IMR-90 (cell line): ENCODE results near the gene SAMD11. TPM values are rescaled to one million over a fixed set of nuclear protein-coding genes. Genes with fewer than 3 reads are reported as not detected.
A peak's percentile ranks its signal among the peaks of the same experiment; 100 is the strongest.
"Not testable (repeated sequence)": the region's sequence is repeated elsewhere in the genome, so short reads cannot be mapped to it uniquely, and the experiment has no call there.

Experiments
- ATAC-seq: fragments of 200-7000 bp; cut with Tn5 transposase; 2 replicates; pipeline ENCODE4 v1.9.1; 2020; ENCODE audit warnings: low read depth, mild to moderate bottlenecking, moderate library complexity
- BruUV-seq: library from RNA; stranded (reverse); fragments of 400-500 nt; replicated peaks from 2 replicates; lab custom pipeline; 2021; lab: Mats Ljungman, UMichigan
- CTCF ChIA-PET: fragments of 300-600 bp; formaldehyde crosslinking; extraction: SDS; loops from one replicate; lab custom pipeline; 2021; ENCODE audit warnings: antibody characterized with exemption; lab: Yijun Ruan, JAX
- POLR2A ChIA-PET: fragments of 300-600 bp; sonication (Branson Sonifier 250); formaldehyde crosslinking; loops from one replicate; lab custom pipeline; 2022; ENCODE audit warnings: antibody characterized with exemption; ENCODE audit not compliant: unreplicated experiment; lab: Charles Lee
- DNase-seq: peaks from one replicate; pipeline ENCODE4 v3.0.0; 2013
- H2AFZ ChIP-seq: replicated peaks from 2 replicates; pipeline ENCODE3; 2013; ENCODE audit warnings: low read length, mild to moderate bottlenecking; ENCODE audit not compliant: poor library complexity
- H2AK5ac ChIP-seq: 2 replicates; pipeline ENCODE4 v1.6.1; 2013; ENCODE audit warnings: low read depth, low read length, inconsistent platforms
- H2AK9ac ChIP-seq: replicated peaks from 2 replicates; pipeline ENCODE3; 2013; ENCODE audit warnings: mild to moderate bottlenecking, low read depth, low read length, moderate library complexity; ENCODE audit not compliant: poor library complexity
- H2BK120ac ChIP-seq: 2 replicates; pipeline ENCODE4 v1.6.1; 2013; ENCODE audit warnings: low read depth, low read length, inconsistent platforms
- H2BK15ac ChIP-seq: 3 replicates; pipeline ENCODE4 v1.6.1; 2013; ENCODE audit warnings: low read depth, low read length, inconsistent platforms
- H2BK20ac ChIP-seq: 2 replicates; pipeline ENCODE4 v1.6.1; 2013; ENCODE audit warnings: low read depth, mild to moderate bottlenecking, inconsistent platforms, low read length, moderate library complexity
- H2BK5ac ChIP-seq: 2 replicates; pipeline ENCODE4 v1.6.1; 2013; ENCODE audit warnings: mild to moderate bottlenecking, low read depth, low read length, inconsistent platforms; ENCODE audit not compliant: poor library complexity, severe bottlenecking
- H3K14ac ChIP-seq: replicated peaks from 2 replicates; pipeline ENCODE4 v1.6.1; 2013; ENCODE audit warnings: low read depth, low read length, inconsistent platforms
- H3K18ac ChIP-seq: 2 replicates; pipeline ENCODE4 v1.6.1; 2013; ENCODE audit warnings: low read depth, low read length, control low read depth
- H3K23ac ChIP-seq: 2 replicates; pipeline ENCODE4 v1.6.1; 2013; ENCODE audit warnings: low read depth, low read length, inconsistent platforms
- H3K27ac ChIP-seq: 2 replicates; pipeline ENCODE4 v1.5.1; 2013; ENCODE audit warnings: mild to moderate bottlenecking, control low read depth, low read length; ENCODE audit not compliant: insufficient read depth
- H3K27me3 ChIP-seq: 2 replicates; pipeline ENCODE4 v1.6.1; 2013; ENCODE audit warnings: low read length; ENCODE audit not compliant: control insufficient read depth, insufficient read depth
- H3K36me3 ChIP-seq: 2 replicates; pipeline ENCODE4 v1.6.1; 2013; ENCODE audit warnings: low read length, mixed read lengths; ENCODE audit not compliant: control insufficient read depth, insufficient read depth
- H3K4ac ChIP-seq: 2 replicates; pipeline ENCODE4 v1.6.1; 2013; ENCODE audit warnings: low read depth, low read length, inconsistent platforms
- H3K4me1 ChIP-seq: 2 replicates; pipeline ENCODE4 v1.6.1; 2013; ENCODE audit warnings: low read length, mixed read lengths; ENCODE audit not compliant: control insufficient read depth, insufficient read depth
- H3K4me2 ChIP-seq: 2 replicates; pipeline ENCODE4 v1.6.1; 2013; ENCODE audit warnings: low read depth, mild to moderate bottlenecking, control low read depth, low read length, moderate library complexity
- H3K4me3 ChIP-seq: 2 replicates; pipeline ENCODE4 v1.5.1; 2013; ENCODE audit warnings: low read depth, mild to moderate bottlenecking, control low read depth, low read length, moderate library complexity; ENCODE audit not compliant: insufficient read depth
- H3K56ac ChIP-seq: 2 replicates; pipeline ENCODE4 v1.6.1; 2013; ENCODE audit warnings: low read length, inconsistent platforms; ENCODE audit not compliant: insufficient read depth; ENCODE audit errors: extremely low read depth
- H3K79me1 ChIP-seq, 2 experiments: 2 replicates each; pipeline ENCODE4 v1.6.1; 2013; ENCODE audit warnings: low read length in 2 of 2, inconsistent platforms in 1 of 2, low read depth in 1 of 2
- H3K9ac ChIP-seq: 2 replicates; pipeline ENCODE4 v1.6.1; 2013; ENCODE audit warnings: low read depth, low read length, control low read depth
- H3K9me1 ChIP-seq: 2 replicates; pipeline ENCODE4 v1.6.1; 2013; ENCODE audit warnings: low read length, inconsistent platforms; ENCODE audit not compliant: insufficient read depth
- H3K9me3 ChIP-seq: 2 replicates; pipeline ENCODE4 v1.6.1; 2013; ENCODE audit warnings: low read length; ENCODE audit not compliant: control insufficient read depth, insufficient read depth
- H4K20me1 ChIP-seq: 2 replicates; pipeline ENCODE4 v1.6.1; 2013; ENCODE audit warnings: low read length, inconsistent platforms; ENCODE audit not compliant: insufficient read depth
- H4K5ac ChIP-seq: 2 replicates; pipeline ENCODE4 v1.6.1; 2013; ENCODE audit warnings: mild to moderate bottlenecking, low read depth, low read length, control low read depth
- H4K8ac ChIP-seq, 2 experiments: 2 replicates each; pipeline ENCODE4 v1.6.1; 2013; ENCODE audit warnings: low read depth in 2 of 2, low read length in 2 of 2, control low read depth in 1 of 2, inconsistent platforms in 1 of 2
- H4K91ac ChIP-seq: 2 replicates; pipeline ENCODE4 v1.6.1; 2013; ENCODE audit warnings: low read depth, low read length, inconsistent platforms; ENCODE audit not compliant: insufficient read depth
- CEBPB ChIP-seq: IDR thresholded peaks from 2 replicates; pipeline ENCODE4 v1.6.1; 2012; ENCODE audit warnings: low read depth, low read length, improper control_type of control experiment
- RAD21 ChIP-seq: IDR thresholded peaks from 2 replicates; pipeline ENCODE4 v1.6.1; 2012; ENCODE audit warnings: low read length, improper control_type of control experiment
- SMC3 ChIP-seq: fragments of 150-350 bp; IDR thresholded peaks from 2 replicates; pipeline ENCODE4 v1.6.1; 2016; ENCODE audit warnings: low read depth, mild to moderate bottlenecking, antibody characterized with exemption, low read length, moderate library complexity
- WGBS, 2 experiments: methylation state at CpG; one replicate each; pipeline versions ENCODE4 v1.1.5 to v1.1.7; 2013; ENCODE audit warnings: missing lambda C conversion rate in 2 of 2; ENCODE audit not compliant: insufficient read length in 1 of 2; ENCODE audit errors: extremely low coverage in 2 of 2; 5-methylcytosine and 5-hydroxymethylcytosine counted together
- dilution Hi-C: fragments of 300-500 bp; cut with HindIII; formaldehyde crosslinking; loops from one replicate; pipeline ENCODE4 v1.14.3; 2018; ENCODE audit warnings: low sequenced_read_pairs; ENCODE audit not compliant: unreplicated experiment
- in situ Hi-C: fragments of 300-500 bp; cut with MboI; formaldehyde crosslinking; loops from 3 replicates; pipeline ENCODE4 v1.14.3; 2019; ENCODE audit warnings: low sequenced_read_pairs, inconsistent platforms, mixed read lengths
- intact Hi-C: fragments of 100-400 bp; cut with micrococcal nuclease; formaldehyde crosslinking; loops from 2 replicates; pipeline ENCODE4 v1.10.0; 2022
- polyA plus RNA-seq, 3 experiments: library from polyadenylated mRNA; depleted of rRNA; stranded (reverse); fragments of >200 nt; gene quantifications; 2 replicates each; pipeline ENCODE4 v1.2.3, GENCODE V29; 2012; ENCODE audit warnings: low replicate concordance in 1 of 3
- total RNA-seq: library from RNA; depleted of rRNA; stranded (reverse); fragments of >200 nt; gene quantifications from 2 replicates; pipeline ENCODE4 v1.2.3, GENCODE V29; 2012
- TF ChIP-seq, protein P1 (sequence below): conservative IDR thresholded peaks from 2 replicates; pipeline ENCODE4 v1.5.1; 2012; ENCODE audit warnings: mild to moderate bottlenecking, low read depth, low read length, improper control_type of control experiment

Gene SAMD11
- total and polyA plus RNA-seq, 2 of the 4 experiments (the other 2 are of a cell fraction) = 5.9 to 22.9 TPM

DNA sequence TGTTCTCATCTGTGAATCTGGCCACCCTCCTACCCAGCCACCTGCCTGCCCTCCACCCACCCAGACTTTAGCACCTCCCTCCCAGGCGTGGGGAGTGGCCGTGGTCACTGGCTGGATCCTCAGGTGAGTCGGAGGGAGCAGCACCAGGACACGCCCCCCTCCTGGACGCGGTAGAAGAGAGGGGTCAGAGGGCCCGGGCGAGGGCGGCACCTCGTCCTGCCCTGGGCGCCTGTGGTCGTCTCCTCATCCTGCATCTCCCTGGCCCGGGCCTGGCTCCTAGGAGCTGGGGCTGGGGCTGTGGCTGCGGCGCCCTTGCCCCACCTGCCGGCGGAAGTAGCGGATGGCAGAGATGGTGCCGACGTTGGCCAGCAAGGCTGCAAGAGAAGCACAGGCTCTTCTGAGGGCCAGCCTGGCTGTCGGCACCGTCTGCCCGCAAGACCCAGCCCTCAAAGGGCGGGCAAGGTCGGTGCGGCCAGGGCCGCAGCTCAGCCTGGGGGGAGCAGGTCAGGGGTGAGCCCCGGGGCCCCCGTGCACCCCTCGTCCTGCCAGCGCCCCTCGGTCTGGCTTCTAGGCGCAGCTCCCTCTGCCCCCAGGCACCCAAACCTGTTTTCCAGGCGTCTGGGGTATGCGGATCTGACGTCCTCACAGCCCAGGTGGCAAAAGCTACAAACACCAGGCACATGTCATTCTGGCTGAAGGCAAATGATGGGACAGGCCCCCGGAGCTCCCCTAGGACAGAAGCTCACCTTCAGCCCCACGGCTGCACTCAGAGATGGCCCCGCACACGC lies 52.4 kb downstream of the SAMD11 start:
- Histone ChIP-seq H4K5ac (no peak overlapping the region), H2BK120ac (no peak overlapping the region), H3K4me3 (peak overlapping the region; percentile 0; the same call in 1 of the 2 replicates), H2BK5ac (no peak overlapping the region), H3K9me3 (no peaks in the 10 kb centered on the region), H4K8ac (0 out of 4 replicates have a peak overlapping the region, but pooled peaks of 1 of the 2 experiments have one; percentile 9), H3K9me1 (no peaks in the 10 kb centered on the region), H3K4me2 (peak overlapping the region; percentile 12), H2AK9ac (peak overlapping the region; percentile 28), H2BK15ac (no peak overlapping the region), H3K36me3 (no peaks in the 10 kb centered on the region), H2AFZ (peak overlapping the region; percentile 76), H4K20me1 (no peaks in the 10 kb centered on the region; the same call in 1 of the 2 replicates), H3K4me1 (0 out of 2 replicates have a peak, but pooled peaks cover 2% of the 10 kb centered on the region), H3K14ac (no peak overlapping the region), H3K79me1 (no peaks in the 10 kb centered on the region), H3K18ac (no peak overlapping the region), H2BK20ac (no peak overlapping the region), H4K91ac (no peak overlapping the region), H3K9ac (no peak overlapping the region), H3K23ac (no peak overlapping the region), H3K27me3 (no peaks in the 10 kb centered on the region), H3K27ac (no peak overlapping the region), H3K4ac (no peak overlapping the region), H3K56ac (no peak overlapping the region), H2AK5ac (no peak overlapping the region)
- TF ChIP-seq, protein P1, sequence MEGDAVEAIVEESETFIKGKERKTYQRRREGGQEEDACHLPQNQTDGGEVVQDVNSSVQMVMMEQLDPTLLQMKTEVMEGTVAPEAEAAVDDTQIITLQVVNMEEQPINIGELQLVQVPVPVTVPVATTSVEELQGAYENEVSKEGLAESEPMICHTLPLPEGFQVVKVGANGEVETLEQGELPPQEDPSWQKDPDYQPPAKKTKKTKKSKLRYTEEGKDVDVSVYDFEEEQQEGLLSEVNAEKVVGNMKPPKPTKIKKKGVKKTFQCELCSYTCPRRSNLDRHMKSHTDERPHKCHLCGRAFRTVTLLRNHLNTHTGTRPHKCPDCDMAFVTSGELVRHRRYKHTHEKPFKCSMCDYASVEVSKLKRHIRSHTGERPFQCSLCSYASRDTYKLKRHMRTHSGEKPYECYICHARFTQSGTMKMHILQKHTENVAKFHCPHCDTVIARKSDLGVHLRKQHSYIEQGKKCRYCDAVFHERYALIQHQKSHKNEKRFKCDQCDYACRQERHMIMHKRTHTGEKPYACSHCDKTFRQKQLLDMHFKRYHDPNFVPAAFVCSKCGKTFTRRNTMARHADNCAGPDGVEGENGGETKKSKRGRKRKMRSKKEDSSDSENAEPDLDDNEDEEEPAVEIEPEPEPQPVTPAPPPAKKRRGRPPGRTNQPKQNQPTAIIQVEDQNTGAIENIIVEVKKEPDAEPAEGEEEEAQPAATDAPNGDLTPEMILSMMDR = peak; percentile 65
- TF ChIP-seq CEBPB = no peak
- peak; percentile 71 for TF ChIP-seq RAD21
- peak; percentile 58 for TF ChIP-seq SMC3
- POLR2A ChIA-PET = no interaction called here
- CTCF ChIA-PET = interaction anchor here (1.4 kb wide), 1 partner anchor 9 kb away, joined by 3 read pairs; no protein-coding TSS in a partner anchor
- in situ Hi-C loops (no loop called here), dilution Hi-C loops (no loop called here), intact Hi-C loops (loop anchor here (2.0 to 5.0 kb wide), 2 partner anchors 74 to 103 kb away; no protein-coding TSS in a partner anchor)
- 17% methylated on average over 12 of the region's 40 CpGs; no CpG with 5 or more reads in 1 of the 2 experiments for WGBS, 2 experiments
- DNase-seq (peak; percentile 36), ATAC-seq (peak; percentile 95)
- BruUV-seq = no TSS peak

DNA sequence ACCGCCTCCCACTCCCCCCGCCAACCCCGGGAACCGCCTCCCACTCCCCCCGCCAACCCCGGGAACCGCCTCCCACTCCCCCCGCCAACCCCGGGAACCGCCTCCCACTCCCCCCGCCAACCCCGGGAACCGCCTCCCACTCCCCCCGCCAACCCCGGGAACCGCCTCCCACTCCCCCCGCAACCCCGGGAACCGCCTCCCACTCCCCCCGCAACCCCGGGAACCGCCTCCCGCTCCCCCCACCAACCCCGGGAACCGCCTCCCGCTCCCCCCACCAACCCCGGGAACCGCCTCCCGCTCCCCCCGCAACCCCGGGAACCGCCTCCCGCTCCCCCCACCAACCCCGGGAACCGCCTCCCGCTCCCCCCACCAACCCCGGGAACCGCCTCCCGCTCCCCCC lies 53.1 kb downstream of the SAMD11 start:
- H3K4ac ChIP-seq, ATAC-seq, H3K4me1 ChIP-seq, H2AK5ac ChIP-seq, H2BK15ac ChIP-seq, H3K27ac ChIP-seq, H2BK5ac ChIP-seq, dilution Hi-C loops, H3K79me1 ChIP-seq, H3K56ac ChIP-seq, in situ Hi-C loops, H3K4me3 ChIP-seq, H4K8ac ChIP-seq, H3K9me1 ChIP-seq, H3K36me3 ChIP-seq, POLR2A ChIA-PET, H4K20me1 ChIP-seq, CTCF ChIA-PET, H2AFZ ChIP-seq, H2BK20ac ChIP-seq, H3K4me2 ChIP-seq, H3K9ac ChIP-seq, BruUV-seq, H4K5ac ChIP-seq, H4K91ac ChIP-seq, DNase-seq, H2BK120ac ChIP-seq, H3K9me3 ChIP-seq, H3K14ac ChIP-seq, H3K27me3 ChIP-seq, H3K18ac ChIP-seq, H2AK9ac ChIP-seq, H3K23ac ChIP-seq: not testable (repeated sequence)
- intact Hi-C loops = loop anchor here (2.0 to 5.0 kb wide), 2 partner anchors 74 to 104 kb away; no protein-coding TSS in a partner anchor
- no CpG with 5 or more reads among the region's 39 CpGs for WGBS, 2 experiments
